GM12892 (cell line): Measurements from ENCODE around the gene WNT11.
"Not testable (repeated sequence)": the region's sequence is repeated elsewhere in the genome, so short reads cannot be mapped to it uniquely, and the experiment has no call there.

ENCODE experiments used
- DNase-seq: peaks from one replicate; pipeline ENCODE4 v3.0.0; 2011; ENCODE audit not compliant: insufficient read length
- FAIRE-seq: peaks from 2 replicates; lab custom pipeline; 2011; peaks lifted over from hg19 to GRCh38; lab: Jason Lieb, UNC
- POLR2A ChIP-seq: IDR thresholded peaks from 2 replicates; pipeline ENCODE4 v1.6.1; 2011; ENCODE audit warnings: low read depth, low read length, control low read depth
- POLR2AphosphoS5 ChIP-seq: IDR thresholded peaks from 2 replicates; pipeline ENCODE4 v1.6.1; 2011; ENCODE audit warnings: low read depth, low read length, control low read depth
- TAF1 ChIP-seq: IDR thresholded peaks from 2 replicates; pipeline ENCODE4 v1.6.1; 2011; ENCODE audit warnings: low read depth, mild to moderate bottlenecking, control low read depth, low read length, borderline replicate concordance

Gene WNT11

GRCh38 chr11:76205252-76206076 lies 838 bp downstream of the WNT11 start:
- TF ChIP-seq POLR2A = no peak
- TF ChIP-seq TAF1 = no peak
- TF ChIP-seq POLR2AphosphoS5 = no peak
- DNase-seq (no peak), FAIRE-seq (no peak)

DNA sequence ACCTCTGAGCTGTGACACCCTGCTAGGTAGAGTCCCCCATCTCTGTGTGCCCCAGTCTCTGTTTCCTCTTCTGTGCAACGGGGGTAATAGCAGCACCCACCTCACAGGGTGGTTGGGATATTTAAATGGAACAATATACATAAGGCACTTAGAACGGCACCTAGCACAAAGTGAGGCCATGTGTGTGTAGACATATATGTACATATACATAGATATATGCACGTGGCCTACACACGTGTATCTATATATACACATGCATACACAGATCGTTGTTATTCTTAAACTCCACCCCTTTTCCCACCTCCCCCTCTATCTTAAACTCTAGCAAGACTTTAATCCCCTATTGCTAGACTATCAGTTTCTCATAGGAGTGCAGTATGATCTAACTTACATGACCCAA lies 2.4 kb downstream of the WNT11 start:
- FAIRE-seq (no peak), DNase-seq (no peak)
- no peak for TF ChIP-seq POLR2A
- TF ChIP-seq TAF1 = no peak
- TF ChIP-seq POLR2AphosphoS5 = no peak

DNA sequence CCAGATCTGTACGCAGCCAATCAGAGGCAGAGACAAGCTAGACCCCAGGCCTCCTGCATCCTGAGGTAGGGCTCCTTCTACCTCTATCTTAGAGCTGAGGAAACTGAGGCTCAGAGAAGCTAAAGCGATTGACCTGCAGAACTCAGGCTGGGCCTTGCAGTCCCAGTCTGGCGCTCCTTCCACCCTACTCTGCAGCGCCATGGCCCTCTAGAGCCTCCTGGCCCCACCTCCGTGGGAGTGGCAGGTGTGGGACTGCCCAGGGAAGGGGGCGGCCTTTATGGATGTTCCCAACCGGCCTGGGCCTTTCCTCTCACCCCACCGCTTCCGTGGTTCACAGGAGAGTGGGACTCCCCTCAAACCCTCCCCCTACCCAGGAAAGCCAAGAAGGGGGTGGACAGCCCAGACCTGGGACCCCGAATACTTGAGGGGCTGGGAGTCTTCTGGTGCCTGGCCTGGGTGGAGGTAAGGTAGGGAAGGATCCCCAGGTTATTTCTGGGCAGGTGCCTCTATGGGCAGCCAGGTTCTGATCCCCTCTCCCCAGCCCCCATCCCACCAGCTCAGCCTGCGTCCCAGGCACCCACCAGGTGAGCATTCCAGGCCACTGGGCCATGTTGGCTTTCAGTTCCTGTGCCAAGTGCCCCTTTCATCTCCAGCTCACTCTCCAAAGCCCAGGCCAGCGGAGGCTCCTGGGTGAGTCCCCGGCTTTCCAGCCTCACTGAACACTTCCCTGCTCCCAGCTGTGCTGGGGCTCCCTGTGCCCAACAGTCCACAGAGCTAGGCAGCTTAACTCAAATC lies 3.0 kb downstream of the WNT11 start:
- TF ChIP-seq TAF1 (no peak), POLR2A (no peak), POLR2AphosphoS5 (no peak)
- no peak for FAIRE-seq
- DNase-seq = no peak

GRCh38 chr11:76201672-76202412 lies 4.5 kb downstream of the WNT11 start:
- no peak for FAIRE-seq
- no peak for DNase-seq

GRCh38 chr11:76201056-76201455 lies 5.2 kb downstream of the WNT11 start:
- no peak for FAIRE-seq
- TF ChIP-seq TAF1 (no peak), POLR2A (no peak), POLR2AphosphoS5 (no peak)

More at GRCh38 chr11:76201672-76202412, 4.5 kb downstream of the WNT11 start:
- no peak for TF ChIP-seq POLR2AphosphoS5
- TF ChIP-seq POLR2A = no peak
- no peak for TF ChIP-seq TAF1

DNA sequence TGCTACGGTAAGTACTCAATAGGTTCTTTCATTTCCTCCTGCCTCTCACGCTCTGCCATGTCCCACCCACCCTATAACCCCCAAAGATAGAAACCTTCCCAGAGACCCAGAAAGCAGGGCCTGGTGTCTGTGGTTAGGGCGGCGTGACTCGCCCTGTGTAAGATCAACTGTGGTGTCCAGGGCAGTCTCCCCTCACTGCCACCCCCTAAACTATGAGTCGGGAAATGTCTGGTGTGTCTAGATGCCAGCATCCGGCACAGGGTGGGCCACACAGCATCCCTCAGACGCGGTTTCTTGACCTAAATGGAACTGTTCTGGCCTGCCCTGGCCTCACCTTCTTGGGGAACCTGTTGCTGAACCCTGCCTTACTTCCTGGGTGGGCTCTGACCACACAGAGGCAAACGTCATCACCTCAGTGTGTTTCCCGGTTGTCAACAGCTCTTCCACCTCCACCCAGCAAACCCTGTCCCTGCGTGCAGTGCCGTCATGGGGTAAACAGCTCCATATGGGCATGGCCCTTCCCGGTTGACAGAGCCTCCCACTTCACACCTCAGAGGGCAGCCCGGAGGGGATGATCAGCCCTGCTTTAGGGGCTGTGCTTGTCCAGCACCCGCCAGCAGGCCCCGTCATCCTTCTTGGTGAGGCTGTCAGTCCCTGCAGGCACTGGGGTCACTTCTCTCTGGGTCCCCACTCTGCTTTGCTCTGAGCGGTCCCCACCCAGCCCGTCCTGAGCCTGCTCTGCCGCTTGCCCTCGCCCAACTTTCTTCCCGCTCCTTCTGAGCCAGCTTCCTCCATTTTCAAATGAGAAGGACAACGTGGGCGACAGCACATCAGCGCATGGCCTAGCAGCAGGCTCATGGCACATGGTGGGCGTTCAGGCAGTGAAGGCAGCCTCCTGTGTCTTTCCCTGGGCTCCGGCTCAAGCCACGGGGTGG lies 6.0 kb downstream of the WNT11 start:
- no peak for TF ChIP-seq POLR2A
- TF ChIP-seq TAF1 = no peak
- TF ChIP-seq POLR2AphosphoS5 = no peak
- FAIRE-seq = no peak
- DNase-seq = no peak

More at GRCh38 chr11:76201056-76201455, 5.2 kb downstream of the WNT11 start:
- no peak for DNase-seq

DNA sequence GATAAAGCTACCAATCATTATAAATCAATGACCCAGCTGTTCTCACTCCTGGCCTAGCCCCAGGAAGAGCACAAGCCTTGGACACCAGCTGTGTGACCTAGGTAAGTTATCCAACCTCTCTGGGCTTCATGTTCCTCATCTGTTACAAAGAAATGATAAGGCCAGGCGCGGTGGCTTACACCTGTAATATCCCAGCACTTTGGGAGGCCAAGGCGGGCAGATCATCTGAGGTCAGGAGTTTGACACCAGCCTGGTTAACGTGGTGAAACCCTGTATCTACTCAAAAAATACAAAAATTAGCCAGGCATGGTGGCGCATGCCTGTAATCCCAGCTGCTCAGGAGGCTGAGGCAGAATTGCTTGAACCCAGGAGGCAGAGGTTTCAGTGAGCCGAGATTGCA lies 7.6 kb downstream of the WNT11 start:
- FAIRE-seq, DNase-seq: not testable (repeated sequence)

GRCh38 chr11:76197941-76198640 lies 8.2 kb downstream of the WNT11 start:
- no peak for DNase-seq
- FAIRE-seq = no peak
- TF ChIP-seq POLR2AphosphoS5 (no peak), TAF1 (no peak), POLR2A (no peak)

DNA sequence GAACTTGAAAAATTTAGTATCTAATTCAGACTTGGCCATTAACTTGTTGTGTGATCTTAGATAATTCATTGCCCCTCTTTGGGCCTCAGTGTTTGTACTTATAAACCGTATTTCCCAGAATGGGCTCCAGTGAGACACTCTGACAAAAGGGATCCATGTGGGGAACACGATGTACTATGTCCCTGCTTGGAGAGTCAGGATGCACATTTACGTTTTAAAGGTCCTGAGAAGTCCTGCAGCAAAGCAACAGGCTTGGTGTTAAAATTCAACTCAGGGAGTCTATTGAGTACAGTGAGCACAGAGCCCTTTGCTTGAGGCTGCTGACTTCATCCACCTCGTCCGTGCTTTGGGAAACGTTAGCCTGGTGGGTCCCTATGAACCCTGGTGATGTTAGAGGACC lies 9.0 kb downstream of the WNT11 start:
- TF ChIP-seq POLR2A (no peak), TAF1 (no peak), POLR2AphosphoS5 (no peak)
- no peak for FAIRE-seq

DNA sequence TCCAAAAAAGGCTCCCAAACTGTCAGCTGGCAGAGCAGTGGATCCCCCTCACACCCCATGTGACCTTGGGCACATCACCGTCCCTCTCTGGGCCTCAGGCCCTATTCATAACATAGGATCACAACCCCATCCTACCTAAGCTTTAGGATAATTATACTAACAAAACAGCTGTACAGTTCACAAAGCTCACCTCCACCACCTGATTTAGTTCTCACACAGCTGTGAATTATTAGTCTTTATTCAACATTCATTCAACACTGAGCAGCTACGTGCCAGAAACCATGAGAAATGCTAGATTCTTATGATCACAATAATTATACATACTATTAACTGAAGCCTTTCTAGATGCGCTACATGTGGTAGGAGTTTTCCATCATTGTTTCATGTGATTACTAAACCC lies 9.5 kb downstream of the WNT11 start:
- TF ChIP-seq POLR2A (no peak), TAF1 (no peak), POLR2AphosphoS5 (no peak)
- no peak for DNase-seq
- FAIRE-seq = no peak

More for the DNA sequence above, 9.0 kb downstream of the WNT11 start:
- no peak for DNase-seq
